ENCODE measurements around the gene CCDC88C. TPM values are rescaled to one million over a fixed set of nuclear protein-coding genes. Genes with fewer than 3 reads are reported as not detected.

Gene CCDC88C
- polyA plus RNA-seq, 1 donor from 2014 or later, result 30.5 TPM

DNA sequence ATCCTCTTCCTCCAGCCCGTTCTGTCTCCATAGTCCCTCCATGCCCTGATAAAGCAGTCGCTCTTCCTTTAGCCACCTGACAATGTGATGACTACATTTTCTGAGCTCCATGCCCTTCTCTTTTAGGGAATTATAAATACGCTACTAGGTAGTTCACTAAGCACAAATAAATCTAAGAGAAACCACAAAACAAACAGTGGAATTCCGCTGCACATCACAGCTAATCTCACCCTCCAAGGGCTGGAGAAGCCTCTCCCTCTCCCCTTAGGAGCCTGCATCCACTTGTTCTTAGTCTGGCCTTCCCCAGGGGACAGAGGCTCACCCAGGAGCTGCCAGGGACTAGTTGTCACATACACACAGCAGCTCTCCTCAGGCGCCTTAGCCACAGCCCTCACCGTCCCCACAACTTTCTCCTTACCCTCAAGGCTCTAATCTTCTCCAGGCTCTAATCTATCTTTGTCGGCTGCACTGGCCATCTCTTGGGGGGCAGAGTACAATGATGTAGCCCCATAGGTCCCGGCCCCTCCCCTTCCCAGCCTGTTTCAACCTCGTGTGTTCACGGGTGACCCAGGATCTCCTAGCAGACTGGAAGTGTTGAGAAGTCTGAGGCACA is 117.2 kb downstream of the CCDC88C start:
- H3K27me3 Mint-ChIP-seq, result no peaks in the 10 kb centered on the region
- H3K36me3 Mint-ChIP-seq, result peaks cover 4% of the 10 kb centered on the region
- H3K4me1 Mint-ChIP-seq, result peaks cover 0 to 6% (median 2%) of the 10 kb centered on the region in 3 donors
- H3K27ac Mint-ChIP-seq, result peak overlapping the region; percentile 58 to 78 (median 74)
- no peak overlapping the region for H3K4me3 Mint-ChIP-seq
- no peaks in the 10 kb centered on the region for H3K9me3 Mint-ChIP-seq

DNA sequence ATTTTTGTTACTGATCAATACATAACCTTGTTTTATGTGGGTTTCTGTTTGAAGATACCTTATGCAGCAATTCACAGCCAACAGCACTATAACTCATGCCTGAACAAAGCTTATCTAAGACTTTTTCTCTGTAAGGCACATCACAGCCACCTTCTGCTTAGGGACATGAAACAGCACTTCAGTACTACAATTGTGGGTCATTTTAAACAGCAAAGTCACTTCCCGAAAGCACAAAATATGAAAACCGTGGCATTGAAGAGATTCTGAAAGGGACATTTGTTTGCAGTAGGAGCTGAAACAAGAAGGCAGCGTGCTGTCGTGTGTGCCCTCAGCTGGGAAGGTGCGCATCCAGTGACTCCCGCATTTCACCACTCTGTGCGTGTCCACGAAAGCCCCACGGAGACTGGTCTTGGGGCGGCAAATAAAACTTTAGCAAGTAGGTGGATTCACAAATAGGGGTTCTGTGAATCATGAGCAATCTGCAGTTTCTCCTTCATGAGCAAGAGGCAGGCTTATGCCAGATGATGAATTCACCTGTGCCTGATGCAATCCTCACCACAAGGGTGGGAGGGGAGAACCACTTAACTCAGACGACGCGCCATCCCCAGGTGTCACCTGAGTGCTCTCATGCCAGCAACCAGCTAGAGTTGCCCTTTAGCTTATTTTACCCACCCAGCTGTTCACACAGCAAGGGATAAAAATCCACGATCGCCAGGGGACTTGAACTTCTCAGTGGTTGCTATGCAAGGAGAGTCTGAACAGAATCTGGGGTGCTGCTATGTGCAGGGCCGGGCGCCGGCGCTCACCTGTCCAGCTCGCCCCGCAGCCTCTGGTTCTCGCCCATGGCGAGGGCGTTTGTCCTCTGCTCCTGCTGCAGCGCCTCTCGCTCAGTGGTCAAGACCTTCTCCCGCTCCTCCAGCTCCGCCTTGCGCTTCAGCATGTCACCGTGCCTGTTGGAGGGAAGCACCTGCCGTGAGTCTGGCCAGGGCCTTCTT is 118.2 kb downstream of the CCDC88C start:
- peaks cover 0 to 4% (median 2%) of the 10 kb centered on the region in 3 donors for H3K4me1 Mint-ChIP-seq
- peak overlapping the region in 1 of 4 donors; percentile 35 for H3K4me3 Mint-ChIP-seq
- no peaks in the 10 kb centered on the region for H3K9me3 Mint-ChIP-seq
- peak overlapping the region in 1 of 3 donors; percentile 58 for H3K27ac Mint-ChIP-seq
- peaks cover 4% of the 10 kb centered on the region for H3K36me3 Mint-ChIP-seq
- H3K27me3 Mint-ChIP-seq, result no peaks in the 10 kb centered on the region

DNA sequence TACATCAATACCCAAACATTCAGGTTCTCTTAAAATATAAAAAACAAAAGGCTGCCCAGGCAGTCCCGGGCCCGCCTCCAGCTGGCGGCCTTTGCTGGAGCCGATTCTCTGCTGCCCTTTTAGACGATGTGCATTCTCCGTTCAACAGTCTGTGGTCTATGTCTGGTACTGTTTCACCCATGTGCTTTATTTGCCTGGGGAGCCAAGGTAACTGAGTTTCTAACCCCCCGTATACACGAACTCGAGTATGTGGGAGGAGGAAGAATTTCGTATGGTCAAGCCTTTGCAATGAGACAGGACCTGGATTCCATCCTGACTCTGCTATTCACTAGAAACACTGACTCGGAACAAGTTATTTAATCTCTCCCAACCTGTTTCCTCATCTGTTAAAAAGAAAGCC is 119.0 kb downstream of the CCDC88C start:
- Mint-ChIP-seq H3K27me3 (no peaks in the 10 kb centered on the region), H3K27ac (peak overlapping the region in 1 of 3 donors; percentile 54), H3K4me1 (peaks cover 0 to 4% (median 2%) of the 10 kb centered on the region in 3 donors), H3K36me3 (peaks cover 4% of the 10 kb centered on the region), H3K9me3 (no peaks in the 10 kb centered on the region), H3K4me3 (peak overlapping the region in 1 of 4 donors; percentile 35)

DNA sequence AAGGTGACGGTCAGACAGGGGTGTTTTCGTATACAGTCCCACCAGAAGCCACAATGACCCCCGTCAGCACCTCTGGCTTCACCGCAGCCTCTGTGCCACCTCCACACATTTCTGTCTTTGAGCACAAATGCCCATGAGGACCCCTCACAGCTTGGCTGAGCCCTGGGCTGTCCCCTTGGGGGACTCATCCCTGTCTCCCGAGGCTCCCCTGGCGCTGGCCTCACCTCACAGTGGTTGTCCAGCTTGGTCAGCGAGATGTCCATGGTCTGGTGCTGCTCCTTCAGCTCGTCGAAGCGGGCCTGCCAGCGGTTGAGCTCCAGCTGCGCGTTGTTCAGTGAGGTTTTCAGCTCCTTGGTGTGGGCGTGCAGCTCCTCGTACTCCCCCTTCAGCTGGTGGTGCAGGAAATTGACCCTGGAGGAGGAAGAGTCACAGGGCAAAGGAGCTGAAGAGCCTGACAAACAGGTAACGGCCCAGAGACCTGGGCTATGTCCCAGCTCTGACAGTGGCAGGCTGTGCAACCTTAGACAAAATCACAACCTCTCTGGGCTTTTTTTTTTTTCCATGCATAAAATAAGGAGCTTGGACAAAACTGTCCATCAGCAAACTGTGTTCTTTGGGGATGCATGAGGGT is 120.4 kb downstream of the CCDC88C start:
- peaks cover 0 to 2% (median 0%) of the 10 kb centered on the region in 3 donors for H3K4me1 Mint-ChIP-seq
- H3K4me3 Mint-ChIP-seq, result peak overlapping the region in 1 of 4 donors; percentile 33
- peaks cover 4% of the 10 kb centered on the region for H3K36me3 Mint-ChIP-seq
- H3K27ac Mint-ChIP-seq, result no peak overlapping the region
- H3K9me3 Mint-ChIP-seq, result no peaks in the 10 kb centered on the region
- H3K27me3 Mint-ChIP-seq, result no peaks in the 10 kb centered on the region

DNA sequence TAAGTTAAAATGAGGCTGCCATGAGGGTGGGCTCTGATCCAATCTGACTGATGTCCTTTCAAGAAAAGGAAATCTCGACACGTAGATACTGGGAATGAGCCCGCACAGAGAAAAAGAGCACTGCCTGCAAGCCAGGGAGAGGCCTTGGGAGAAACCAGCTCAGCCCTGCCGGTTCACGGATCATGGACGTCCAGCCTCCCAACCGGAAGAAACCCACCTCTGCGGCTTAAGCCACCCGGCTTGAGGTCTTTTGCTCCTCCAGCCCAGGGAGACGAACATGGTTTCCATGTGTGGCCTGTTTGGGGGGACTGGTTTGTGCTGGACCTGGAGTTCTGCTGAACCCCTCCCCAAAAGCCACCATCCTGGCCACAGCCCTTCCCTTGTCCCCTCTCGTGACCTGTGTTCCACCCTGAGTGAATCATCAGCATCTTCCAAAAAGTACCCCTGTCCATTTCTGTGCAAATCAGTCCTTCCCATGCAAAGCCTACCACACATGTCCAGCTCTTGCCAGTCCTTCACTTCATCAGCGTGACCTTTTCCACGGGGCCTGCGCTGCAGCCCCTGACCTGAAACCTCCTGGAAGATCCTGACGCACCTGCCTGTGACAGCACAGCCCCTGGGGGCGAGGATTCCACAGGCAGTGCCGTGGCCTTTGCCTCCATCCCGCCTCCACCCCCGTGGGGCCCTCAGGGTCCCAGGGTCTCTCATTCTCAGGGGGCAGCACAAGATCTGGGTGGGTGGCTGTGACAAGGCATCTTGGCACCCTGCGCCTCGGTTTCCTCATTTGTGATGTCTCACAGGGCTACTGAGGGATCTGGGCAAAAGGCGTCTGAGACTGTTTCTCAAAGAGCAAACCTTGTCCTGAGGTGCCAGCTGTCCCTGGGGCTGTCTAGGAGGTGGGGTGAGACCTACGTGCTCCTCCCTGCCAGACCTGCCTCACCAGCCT is 121.5 kb downstream of the CCDC88C start:
- peak overlapping the region in 1 of 3 donors; percentile 45 for H3K27ac Mint-ChIP-seq
- no peaks in the 10 kb centered on the region for H3K36me3 Mint-ChIP-seq
- H3K4me3 Mint-ChIP-seq, result no peak overlapping the region
- H3K4me1 Mint-ChIP-seq, result no peaks in the 10 kb centered on the region
- no peaks in the 10 kb centered on the region for H3K27me3 Mint-ChIP-seq
- no peaks in the 10 kb centered on the region for H3K9me3 Mint-ChIP-seq

DNA sequence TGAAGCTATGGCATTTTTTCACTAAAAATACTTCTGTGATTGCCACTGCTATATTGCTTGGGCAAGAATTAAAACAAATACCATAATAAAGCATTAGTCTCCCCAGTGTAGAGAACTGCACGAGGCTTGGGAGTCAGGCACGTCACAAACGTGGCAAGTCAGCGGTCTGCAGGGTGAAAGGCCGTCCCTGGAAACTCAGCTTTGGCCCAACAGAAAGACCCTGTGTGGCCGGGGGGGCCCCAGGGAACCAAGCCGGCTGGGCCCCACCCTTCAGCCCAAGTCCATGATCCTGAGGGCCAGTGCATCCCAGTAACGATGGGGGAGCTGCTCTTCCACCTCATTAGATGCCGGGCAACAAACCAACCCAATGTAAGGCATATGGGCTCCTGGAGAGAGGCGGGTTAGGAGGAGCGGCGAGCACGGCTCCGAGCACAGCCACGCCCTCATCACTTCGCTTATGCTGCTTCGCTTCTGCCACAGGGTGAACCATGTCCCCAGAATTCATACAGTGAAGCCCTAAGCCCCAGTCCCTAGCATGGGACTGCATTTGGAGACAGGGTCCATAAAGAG is 122.3 kb downstream of the CCDC88C start:
- H3K4me3 Mint-ChIP-seq, result no peak overlapping the region
- H3K9me3 Mint-ChIP-seq, result no peaks in the 10 kb centered on the region
- H3K27me3 Mint-ChIP-seq, result no peaks in the 10 kb centered on the region
- H3K36me3 Mint-ChIP-seq, result no peaks in the 10 kb centered on the region
- no peaks in the 10 kb centered on the region for H3K4me1 Mint-ChIP-seq
- peak overlapping the region in 1 of 3 donors; percentile 39 for H3K27ac Mint-ChIP-seq

DNA sequence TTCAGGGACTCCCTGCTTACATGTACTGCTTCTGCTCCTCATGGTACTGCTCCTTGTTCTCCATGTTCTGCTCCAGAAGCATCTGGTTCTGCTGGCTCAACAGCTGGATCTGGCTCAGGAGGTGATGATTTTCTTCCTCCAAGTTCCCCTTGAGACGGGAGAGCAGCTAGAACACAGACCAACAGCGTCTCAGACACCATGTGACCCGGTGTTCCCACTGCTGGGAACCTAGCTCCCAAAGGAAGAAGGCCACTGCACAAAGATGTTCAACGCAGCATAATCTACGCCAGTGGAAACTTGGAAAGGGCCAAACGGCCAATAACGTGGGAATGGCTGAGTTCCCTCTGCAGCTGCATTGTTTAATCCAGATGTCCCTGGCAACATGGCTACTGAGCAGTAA is 123.5 kb downstream of the CCDC88C start:
- peak overlapping the region in 1 of 3 donors; percentile 67 for H3K27ac Mint-ChIP-seq
- no peaks in the 10 kb centered on the region for H3K36me3 Mint-ChIP-seq
- H3K4me3 Mint-ChIP-seq, result no peak overlapping the region
- no peaks in the 10 kb centered on the region for H3K9me3 Mint-ChIP-seq
- H3K4me1 Mint-ChIP-seq, result no peaks in the 10 kb centered on the region
- H3K27me3 Mint-ChIP-seq, result no peaks in the 10 kb centered on the region

DNA sequence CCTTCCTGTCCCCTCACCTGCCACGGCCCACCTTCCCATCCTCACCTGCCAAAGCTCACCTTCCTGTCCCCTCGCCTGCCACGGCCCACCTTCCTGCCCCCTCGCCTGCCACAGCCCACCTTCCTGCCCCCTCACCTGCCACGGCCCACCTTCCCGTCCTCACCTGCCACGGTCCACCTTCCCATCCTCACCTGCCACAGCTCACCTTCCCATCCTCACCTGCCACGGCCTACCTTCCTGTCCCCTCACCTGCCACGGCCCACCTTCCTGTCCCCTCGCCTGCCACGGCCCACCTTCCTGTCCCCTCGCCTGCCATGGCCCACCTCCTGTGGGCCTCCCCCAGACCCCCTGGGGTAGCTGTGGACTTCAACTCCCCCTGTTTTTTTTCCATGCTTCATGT is 124.3 kb downstream of the CCDC88C start:
- Mint-ChIP-seq H3K27me3 (no peaks in the 10 kb centered on the region), H3K4me1 (no peaks in the 10 kb centered on the region), H3K9me3 (no peaks in the 10 kb centered on the region), H3K4me3 (no peak overlapping the region), H3K27ac (peak overlapping the region in 1 of 3 donors; percentile 86), H3K36me3 (peaks cover 2% of the 10 kb centered on the region)

DNA sequence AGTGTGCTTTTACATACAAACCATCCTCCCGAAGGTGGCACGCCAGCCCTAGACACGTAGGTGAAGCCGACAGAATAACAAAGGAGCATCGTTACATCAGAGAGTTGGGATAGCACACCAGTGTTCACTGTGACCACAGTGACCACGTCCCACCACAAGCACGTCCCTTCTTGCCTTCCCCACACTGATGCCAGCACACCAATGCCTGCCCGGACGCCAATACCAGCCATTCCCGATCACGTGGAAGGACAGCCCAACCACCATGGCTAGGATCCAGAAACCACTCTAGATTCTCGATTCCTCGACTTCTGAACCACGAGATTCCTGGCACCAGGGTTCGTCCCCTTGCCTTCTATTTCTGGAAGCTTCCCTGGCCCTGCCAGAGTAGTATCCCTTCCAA is 125.1 kb downstream of the CCDC88C start:
- H3K9me3 Mint-ChIP-seq, result no peaks in the 10 kb centered on the region
- H3K4me1 Mint-ChIP-seq, result no peaks in the 10 kb centered on the region
- H3K27ac Mint-ChIP-seq, result peak overlapping the region in 1 of 3 donors; percentile 67
- H3K36me3 Mint-ChIP-seq, result peaks cover 4% of the 10 kb centered on the region
- no peaks in the 10 kb centered on the region for H3K27me3 Mint-ChIP-seq
- H3K4me3 Mint-ChIP-seq, result no peak overlapping the region

DNA sequence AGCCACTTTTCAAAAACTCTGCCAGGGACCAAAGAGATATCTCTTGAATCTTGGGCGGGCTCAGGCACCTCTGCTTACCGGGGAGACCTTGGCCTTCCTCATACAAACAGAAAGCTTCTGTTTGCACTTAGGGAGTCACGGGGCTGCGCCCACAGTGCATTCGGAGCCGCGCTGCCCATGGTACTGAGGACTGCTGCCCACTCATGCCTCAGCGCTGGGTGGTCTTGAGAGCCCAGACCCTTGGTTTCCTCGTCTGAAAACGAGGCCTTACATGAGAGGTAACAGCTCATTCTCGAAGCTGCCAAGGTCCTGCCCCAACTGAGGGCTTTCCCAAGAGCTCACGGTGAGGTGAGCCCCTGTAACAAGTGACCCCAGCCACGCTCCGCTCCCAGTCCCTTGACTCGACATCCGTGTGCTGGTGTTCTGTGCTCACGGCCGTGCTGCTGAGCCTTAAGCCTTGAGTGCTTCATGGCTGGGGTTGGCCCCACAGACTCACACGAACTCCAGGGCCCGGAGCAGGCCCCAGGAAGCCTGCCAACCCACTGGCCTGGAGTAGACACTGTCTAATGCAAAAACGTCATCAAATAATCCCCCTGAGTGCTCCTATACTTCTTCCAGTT is 125.7 kb downstream of the CCDC88C start:
- Mint-ChIP-seq H3K27ac (peak overlapping the region in 2 of 3 donors; percentile 35 to 67), H3K9me3 (no peaks in the 10 kb centered on the region), H3K4me1 (no peaks in the 10 kb centered on the region), H3K27me3 (no peaks in the 10 kb centered on the region), H3K36me3 (peaks cover 4% of the 10 kb centered on the region), H3K4me3 (no peak overlapping the region)

DNA sequence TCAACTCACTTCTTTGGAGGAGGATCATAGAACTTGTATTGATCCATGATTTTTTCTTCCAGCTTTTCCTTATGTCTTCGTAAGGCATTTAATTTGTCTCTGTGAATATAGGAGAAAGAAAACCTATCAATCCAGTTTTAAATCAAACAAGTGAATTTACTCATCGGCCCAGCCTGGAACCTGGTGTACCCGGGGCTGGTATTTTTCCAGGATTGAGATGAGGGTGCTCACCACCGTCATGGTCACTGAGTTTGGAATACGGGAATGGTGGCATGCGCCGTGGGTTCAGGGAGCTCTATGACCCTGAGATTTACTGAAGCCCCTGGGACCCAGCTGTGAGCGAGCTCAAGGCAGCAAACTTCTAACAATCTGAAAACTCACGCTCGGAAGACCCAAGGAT is 126.6 kb downstream of the CCDC88C start:
- Mint-ChIP-seq H3K27me3 (no peaks in the 10 kb centered on the region), H3K36me3 (peaks cover 6% of the 10 kb centered on the region)

DNA sequence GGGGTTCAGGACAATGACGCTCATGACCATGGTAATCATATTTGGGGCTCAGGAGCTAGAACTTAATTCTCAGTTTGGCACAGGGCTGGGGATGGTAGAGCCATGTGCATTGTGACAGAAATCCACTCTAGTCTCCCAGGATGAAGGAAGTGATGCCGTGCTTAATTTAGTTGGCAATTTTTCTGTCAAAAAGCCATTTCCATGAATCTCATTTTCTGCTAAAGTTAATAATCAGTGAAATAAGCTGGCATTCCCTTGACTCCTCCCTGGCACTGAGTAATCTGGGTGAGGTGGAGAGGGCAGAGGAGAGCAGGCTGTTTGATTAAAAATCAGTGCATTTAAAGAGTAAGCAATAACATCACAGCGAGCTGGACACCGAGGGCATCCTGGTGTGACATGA is 128.2 kb downstream of the CCDC88C start:
- peak overlapping the region in 1 of 3 donors; percentile 35 for H3K27ac Mint-ChIP-seq
- H3K4me3 Mint-ChIP-seq, result peak overlapping the region in 1 of 4 donors; percentile 12
- no peaks in the 10 kb centered on the region for H3K27me3 Mint-ChIP-seq
- H3K36me3 Mint-ChIP-seq, result peaks cover 6% of the 10 kb centered on the region
- H3K9me3 Mint-ChIP-seq, result no peaks in the 10 kb centered on the region
- peaks cover 5 to 17% (median 6%) of the 10 kb centered on the region in 3 donors for H3K4me1 Mint-ChIP-seq

More for the DNA sequence above, 126.6 kb downstream of the CCDC88C start:
- H3K27ac Mint-ChIP-seq, result peak overlapping the region in 2 of 3 donors; percentile 35 to 76
- H3K9me3 Mint-ChIP-seq, result no peaks in the 10 kb centered on the region
- H3K4me1 Mint-ChIP-seq, result peaks cover 2 to 5% (median 3%) of the 10 kb centered on the region in 3 donors
- H3K4me3 Mint-ChIP-seq, result no peak overlapping the region

DNA sequence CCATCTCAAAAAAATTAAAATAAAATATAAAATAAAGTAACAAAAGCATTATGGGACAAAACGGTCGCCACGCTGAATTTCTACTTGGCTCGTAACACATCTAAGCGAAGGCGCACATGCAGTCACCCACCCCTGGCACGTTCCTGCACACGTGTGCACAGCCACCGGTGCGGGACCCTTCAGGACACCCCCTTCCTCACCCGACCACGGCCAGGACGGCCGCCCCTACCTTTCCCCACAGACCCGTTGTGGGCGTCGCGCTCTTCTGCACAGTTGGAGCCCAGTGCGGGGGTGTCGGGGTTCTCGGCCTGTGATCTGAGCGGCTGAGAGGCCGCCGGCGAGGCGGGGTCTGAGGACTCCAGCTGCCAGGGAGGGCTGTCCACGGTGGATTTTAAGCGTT is 128.7 kb downstream of the CCDC88C start:
- Mint-ChIP-seq H3K27ac (peak overlapping the region in 1 of 3 donors; percentile 59), H3K4me1 (peaks cover 5 to 17% (median 7%) of the 10 kb centered on the region in 3 donors), H3K9me3 (no peaks in the 10 kb centered on the region), H3K4me3 (no peak overlapping the region), H3K36me3 (peaks cover 6% of the 10 kb centered on the region), H3K27me3 (no peaks in the 10 kb centered on the region)

Measured in IgD-negative memory B cell (primary cell).